ENCODE measurements around the gene ABCC2. TPM values are rescaled to one million over a fixed set of nuclear protein-coding genes. Genes with fewer than 3 reads are reported as not detected.

ABCC2 gene
- total RNA-seq, 2 donors from 2014 or later = 0.22 to 0.40 TPM

DNA sequence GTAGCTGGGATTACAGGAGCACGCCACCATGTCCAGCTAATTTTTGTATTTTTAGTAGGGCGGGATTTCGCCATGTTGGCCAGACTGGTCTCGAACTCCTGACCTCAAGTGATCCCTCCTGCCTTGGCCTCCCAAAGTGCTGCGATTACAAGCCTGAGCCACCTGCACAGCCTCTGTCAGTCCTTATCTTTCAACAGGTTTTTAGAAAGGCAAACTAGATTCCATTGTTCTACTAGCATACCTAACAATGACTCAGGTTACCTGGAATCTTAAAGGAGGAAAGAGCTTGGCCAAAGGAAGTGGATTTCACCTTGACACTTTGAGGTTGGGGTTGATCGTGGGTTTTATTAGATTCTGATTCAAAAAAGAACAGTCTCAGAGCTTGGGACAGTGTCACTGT, 3.2 kb downstream of the ABCC2 start:
- Mint-ChIP-seq H3K4me1 (no peaks in the 10 kb centered on the region), H3K27ac (no peak overlapping the region), H3K27me3 (ENCODE audit: insufficient read depth) (no peaks in the 10 kb centered on the region), H3K4me3 (no peak overlapping the region), H3K36me3 (ENCODE audit: low read depth) (no peaks in the 10 kb centered on the region), H3K9me3 (no peaks in the 10 kb centered on the region)
- WGBS, 2 experiments (ENCODE audit: insufficient coverage in 1 of 2, insufficient read length in 1 of 2) = 91 to 95% methylated on average over 6 of the region's 6 CpGs
- Histone ChIP-seq H3K27me3 (ENCODE audit: control insufficient read depth, insufficient read depth, low read length, poor library complexity, severe bottlenecking) (no peaks in the 10 kb centered on the region), H3K4me3 (ENCODE audit: low read length) (no peak overlapping the region), H3K4me1 (ENCODE audit: control insufficient read depth, insufficient read depth, low read length) (peaks cover 4% of the 10 kb centered on the region), H3K9me3 (ENCODE audit: control insufficient read depth, low read length) (no peaks in the 10 kb centered on the region), H3K27ac (ENCODE audit: low read depth, low read length) (no peak overlapping the region), H3K36me3 (ENCODE audit: control insufficient read depth, insufficient read depth, low read length) (no peaks in the 10 kb centered on the region), H3K9ac (ENCODE audit: extremely low read depth, low read length, poor library complexity, severe bottlenecking) (no peak overlapping the region)
- peak; percentile 60 for DNase-seq
- TF ChIP-seq, protein P1, sequence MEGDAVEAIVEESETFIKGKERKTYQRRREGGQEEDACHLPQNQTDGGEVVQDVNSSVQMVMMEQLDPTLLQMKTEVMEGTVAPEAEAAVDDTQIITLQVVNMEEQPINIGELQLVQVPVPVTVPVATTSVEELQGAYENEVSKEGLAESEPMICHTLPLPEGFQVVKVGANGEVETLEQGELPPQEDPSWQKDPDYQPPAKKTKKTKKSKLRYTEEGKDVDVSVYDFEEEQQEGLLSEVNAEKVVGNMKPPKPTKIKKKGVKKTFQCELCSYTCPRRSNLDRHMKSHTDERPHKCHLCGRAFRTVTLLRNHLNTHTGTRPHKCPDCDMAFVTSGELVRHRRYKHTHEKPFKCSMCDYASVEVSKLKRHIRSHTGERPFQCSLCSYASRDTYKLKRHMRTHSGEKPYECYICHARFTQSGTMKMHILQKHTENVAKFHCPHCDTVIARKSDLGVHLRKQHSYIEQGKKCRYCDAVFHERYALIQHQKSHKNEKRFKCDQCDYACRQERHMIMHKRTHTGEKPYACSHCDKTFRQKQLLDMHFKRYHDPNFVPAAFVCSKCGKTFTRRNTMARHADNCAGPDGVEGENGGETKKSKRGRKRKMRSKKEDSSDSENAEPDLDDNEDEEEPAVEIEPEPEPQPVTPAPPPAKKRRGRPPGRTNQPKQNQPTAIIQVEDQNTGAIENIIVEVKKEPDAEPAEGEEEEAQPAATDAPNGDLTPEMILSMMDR (conservative IDR thresholded peaks at IDR 0.05) = no peak

DNA sequence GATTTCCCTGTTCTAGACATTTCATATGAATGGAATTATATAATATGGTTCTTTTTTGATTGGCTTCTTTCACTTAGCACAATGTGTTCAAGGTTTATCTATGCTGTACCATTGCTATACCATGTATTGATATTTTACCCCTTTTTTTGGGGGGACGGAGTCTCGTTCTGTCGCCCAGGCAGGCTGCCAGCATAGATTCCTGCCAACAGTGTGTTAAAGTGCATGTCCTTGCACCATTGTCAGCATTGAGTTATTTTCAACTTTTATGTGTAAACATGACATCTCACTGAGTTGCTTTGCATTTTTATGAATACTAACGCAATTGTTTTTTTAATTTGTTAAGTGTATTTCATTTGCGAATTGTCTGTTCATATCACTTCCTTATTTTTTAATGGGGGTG, 4.9 kb downstream of the ABCC2 start:
- H3K4me1 Mint-ChIP-seq = no peaks in the 10 kb centered on the region
- Histone ChIP-seq H3K4me1 (ENCODE audit: control insufficient read depth, insufficient read depth, low read length) (peaks cover 4% of the 10 kb centered on the region), H3K9ac (ENCODE audit: extremely low read depth, low read length, poor library complexity, severe bottlenecking) (no peak overlapping the region), H3K9me3 (ENCODE audit: control insufficient read depth, low read length) (no peaks in the 10 kb centered on the region), H3K4me3 (ENCODE audit: low read length) (no peak overlapping the region), H3K36me3 (ENCODE audit: control insufficient read depth, insufficient read depth, low read length) (no peaks in the 10 kb centered on the region), H3K27ac (ENCODE audit: low read depth, low read length) (no peak overlapping the region), H3K27me3 (ENCODE audit: control insufficient read depth, insufficient read depth, low read length, poor library complexity, severe bottlenecking) (no peaks in the 10 kb centered on the region)
- DNase-seq = no peak
- no peaks in the 10 kb centered on the region for H3K27me3 Mint-ChIP-seq (ENCODE audit: insufficient read depth)
- no peaks in the 10 kb centered on the region for H3K9me3 Mint-ChIP-seq
- H3K4me3 Mint-ChIP-seq = no peak overlapping the region
- 83 to 87% methylated on average over 4 to 5 of the region's 5 CpGs for WGBS, 2 experiments (ENCODE audit: insufficient coverage in 1 of 2, insufficient read length in 1 of 2)
- no peaks in the 10 kb centered on the region for H3K36me3 Mint-ChIP-seq (ENCODE audit: low read depth)
- TF ChIP-seq, protein P1 (conservative IDR thresholded peaks at IDR 0.05) = no peak
- no peak overlapping the region for H3K27ac Mint-ChIP-seq

DNA sequence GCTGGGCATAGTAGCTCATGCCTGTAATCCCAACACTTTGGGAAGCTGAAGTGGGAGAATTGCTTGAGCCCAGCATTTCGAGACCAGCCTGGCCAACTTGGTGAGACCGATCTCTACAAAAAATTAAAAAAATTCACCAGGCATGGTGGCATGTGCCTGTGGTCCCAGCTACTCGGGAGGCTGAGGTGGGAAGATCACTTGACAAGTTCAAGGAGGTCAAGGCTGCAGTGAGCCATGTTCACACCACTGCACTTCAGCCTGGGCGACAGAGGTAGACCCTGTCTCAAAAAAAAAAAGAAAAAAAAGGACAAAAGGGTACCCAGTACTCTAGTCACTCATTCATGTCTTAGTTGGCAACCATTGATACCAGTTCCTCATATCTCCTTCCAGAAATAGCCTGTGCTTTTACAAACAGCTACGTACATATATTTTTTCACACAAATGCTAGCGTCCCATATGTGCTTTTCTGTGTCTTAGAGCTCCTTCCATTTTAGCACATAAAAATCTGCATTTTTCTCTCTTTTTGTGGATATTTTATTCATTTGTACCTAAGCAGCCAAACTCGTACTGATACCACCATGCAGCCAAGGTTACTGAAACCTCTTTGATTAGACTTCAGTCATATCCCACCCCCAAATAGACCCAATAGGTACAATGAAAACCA, 5.5 kb downstream of the ABCC2 start:
- TF ChIP-seq, protein P1 (conservative IDR thresholded peaks at IDR 0.05) = no peak
- H3K27me3 Mint-ChIP-seq (ENCODE audit: insufficient read depth) = no peaks in the 10 kb centered on the region
- H3K4me1 Mint-ChIP-seq = no peaks in the 10 kb centered on the region
- no peaks in the 10 kb centered on the region for H3K9me3 Mint-ChIP-seq
- 82 to 91% methylated on average over 7 of the region's 7 CpGs for whole genome bisulfite sequencing, 2 experiments (ENCODE audit: insufficient coverage in 1 of 2, insufficient read length in 1 of 2)
- H3K4me3 ChIP-seq (ENCODE audit: low read length) = no peak overlapping the region
- no peak for DNase-seq
- H3K4me1 ChIP-seq (ENCODE audit: control insufficient read depth, insufficient read depth, low read length) = peaks cover 4% of the 10 kb centered on the region
- no peak overlapping the region for H3K27ac ChIP-seq (ENCODE audit: low read depth, low read length)
- H3K9me3 ChIP-seq (ENCODE audit: control insufficient read depth, low read length) = no peaks in the 10 kb centered on the region
- no peaks in the 10 kb centered on the region for H3K36me3 ChIP-seq (ENCODE audit: control insufficient read depth, insufficient read depth, low read length)
- no peaks in the 10 kb centered on the region for H3K36me3 Mint-ChIP-seq (ENCODE audit: low read depth)
- no peaks in the 10 kb centered on the region for H3K27me3 ChIP-seq (ENCODE audit: control insufficient read depth, insufficient read depth, low read length, poor library complexity, severe bottlenecking)
- H3K4me3 Mint-ChIP-seq = no peak overlapping the region
- H3K27ac Mint-ChIP-seq = no peak overlapping the region
- H3K9ac ChIP-seq (ENCODE audit: extremely low read depth, low read length, poor library complexity, severe bottlenecking) = no peak overlapping the region

Measured in endodermal cell (in vitro differentiated cells).